Trophoblast cell (in vitro differentiated cells and primary cell): Measurements from ENCODE around the gene HMSD.

Experiments
- DNase-seq, 2 donors: peaks; one replicate each; pipeline ENCODE4 v3.0.0-alpha.2; 2016
- H2AFZ ChIP-seq: 2 replicates; pipeline ENCODE4 v1.6.1; 2013; ENCODE audit warnings: low read length, moderate library complexity, mild to moderate bottlenecking; ENCODE audit not compliant: insufficient read depth, poor library complexity
- H2AK5ac ChIP-seq: 2 replicates; pipeline ENCODE4 v1.6.1; 2013; ENCODE audit warnings: mild to moderate bottlenecking, low read length
- H2BK120ac ChIP-seq: 2 replicates; pipeline ENCODE4 v1.6.1; 2013; ENCODE audit warnings: low read length, mild to moderate bottlenecking, moderate library complexity; ENCODE audit not compliant: insufficient read depth, poor library complexity
- H2BK12ac ChIP-seq: 2 replicates; pipeline ENCODE4 v1.6.1; 2013; ENCODE audit warnings: mild to moderate bottlenecking, low read length, moderate library complexity
- H2BK5ac ChIP-seq: 2 replicates; pipeline ENCODE4 v1.6.1; 2013; ENCODE audit warnings: low read length, low read depth, moderate library complexity, mild to moderate bottlenecking; ENCODE audit not compliant: poor library complexity
- H3K14ac ChIP-seq: 2 replicates; pipeline ENCODE4 v1.6.1; 2013; ENCODE audit warnings: mild to moderate bottlenecking, low read length
- H3K18ac ChIP-seq: 2 replicates; pipeline ENCODE4 v1.6.1; 2013; ENCODE audit warnings: mild to moderate bottlenecking, low read length
- H3K23ac ChIP-seq: 2 replicates; pipeline ENCODE4 v1.6.1; 2013; ENCODE audit warnings: low read length
- H3K27ac ChIP-seq: 2 replicates; pipeline ENCODE4 v1.5.1; 2013; ENCODE audit warnings: low read depth, mild to moderate bottlenecking, inconsistent platforms, low read length, moderate library complexity
- H3K27me3 ChIP-seq: 2 replicates; pipeline ENCODE4 v1.6.1; 2013; ENCODE audit warnings: inconsistent platforms, mild to moderate bottlenecking, low read length, moderate library complexity; ENCODE audit not compliant: insufficient read depth
- H3K36me3 ChIP-seq, 2 experiments: 1 replicate in 1 of 2; 2 replicates in 1 of 2; pipeline ENCODE4 v1.6.1; 2013; ENCODE audit warnings: low read length in 2 of 2, mild to moderate bottlenecking in 2 of 2, moderate library complexity in 1 of 2; ENCODE audit not compliant: insufficient read depth in 2 of 2, control insufficient read depth in 1 of 2
- H3K4ac ChIP-seq: 2 replicates; pipeline ENCODE4 v1.6.1; 2013; ENCODE audit warnings: low read depth, mild to moderate bottlenecking, low read length, moderate library complexity
- H3K4me1 ChIP-seq, 2 experiments: 1 replicate in 1 of 2; 2 replicates in 1 of 2; pipeline ENCODE4 v1.6.1; 2013; ENCODE audit warnings: low read length in 2 of 2, mild to moderate bottlenecking in 2 of 2, moderate library complexity in 1 of 2; ENCODE audit not compliant: insufficient read depth in 2 of 2, control insufficient read depth in 1 of 2
- H3K4me2 ChIP-seq: 2 replicates; pipeline ENCODE4 v1.6.1; 2013; ENCODE audit warnings: inconsistent platforms, mild to moderate bottlenecking, low read length, moderate library complexity
- H3K4me3 ChIP-seq: 2 replicates; pipeline ENCODE4 v1.5.1; 2013; ENCODE audit warnings: mild to moderate bottlenecking, low read depth, low read length, inconsistent platforms
- H3K79me1 ChIP-seq: one replicate; pipeline ENCODE4 v1.6.1; 2013; ENCODE audit warnings: low read length
- H3K79me2 ChIP-seq: 2 replicates; pipeline ENCODE4 v1.6.1; 2013; ENCODE audit warnings: low read length, mild to moderate bottlenecking; ENCODE audit not compliant: control insufficient read depth, insufficient read depth, poor library complexity
- H3K9ac ChIP-seq: 2 replicates; pipeline ENCODE4 v1.6.1; 2013; ENCODE audit warnings: mild to moderate bottlenecking, low read length
- H3K9me3 ChIP-seq: 2 replicates; pipeline ENCODE4 v1.6.1; 2013; ENCODE audit warnings: low read depth, mild to moderate bottlenecking, control low read depth, inconsistent platforms, low read length; ENCODE audit not compliant: insufficient read depth
- H4K12ac ChIP-seq: 2 replicates; pipeline ENCODE4 v1.6.1; 2013; ENCODE audit warnings: low read depth, mild to moderate bottlenecking, low read length, moderate library complexity
- H4K8ac ChIP-seq: 2 replicates; pipeline ENCODE4 v1.6.1; 2013; ENCODE audit warnings: low read depth, mild to moderate bottlenecking, low read length, moderate library complexity
- H4K91ac ChIP-seq: one replicate; pipeline ENCODE4 v1.6.1; 2013; ENCODE audit warnings: low read depth, mild to moderate bottlenecking, low read length, moderate library complexity
- WGBS: extraction: QIAGEN DNeasy Blood & Tissue Kit; methylation state at CpG from one replicate; pipeline ENCODE4 v1.1.7; 2013; ENCODE audit warnings: missing lambda C conversion rate; ENCODE audit not compliant: insufficient read length, insufficient coverage; ENCODE audit errors: extremely low coverage; 5-methylcytosine and 5-hydroxymethylcytosine counted together

HMSD gene

GRCh38 chr18:63997606-63998005 lies 48.5 kb downstream of the HMSD start:
- H2AFZ ChIP-seq = no peak overlapping the region
- no peak overlapping the region for H2AK5ac ChIP-seq
- no peak overlapping the region for H4K91ac ChIP-seq
- H3K79me2 ChIP-seq = no peaks in the 10 kb centered on the region
- no peak overlapping the region for H2BK120ac ChIP-seq
- H2BK5ac ChIP-seq = no peak overlapping the region
- H3K4ac ChIP-seq = no peak overlapping the region
- H4K12ac ChIP-seq = no peak overlapping the region
- no peak overlapping the region for H4K8ac ChIP-seq
- H3K79me1 ChIP-seq = no peaks in the 10 kb centered on the region
- peaks cover 5% of the 10 kb centered on the region for H3K9me3 ChIP-seq
- no peak overlapping the region for H3K4me3 ChIP-seq
- DNase-seq = no peak
- no peaks in the 10 kb centered on the region for H3K27me3 ChIP-seq
- no peak overlapping the region for H3K27ac ChIP-seq
- no peak overlapping the region for H2BK12ac ChIP-seq
- WGBS = no CpG with 5 or more reads among the region's 2 CpGs
- no peaks in the 10 kb centered on the region for H3K36me3 ChIP-seq
- no peak overlapping the region for H3K4me2 ChIP-seq
- no peak overlapping the region for H3K18ac ChIP-seq
- no peak overlapping the region for H3K23ac ChIP-seq
- peaks cover 0 to 3% of the 10 kb centered on the region in 2 experiments for H3K4me1 ChIP-seq
- H3K14ac ChIP-seq = no peak overlapping the region
- H3K9ac ChIP-seq = no peak overlapping the region

GRCh38 chr18:63999871-64000270 lies 50.8 kb downstream of the HMSD start:
- H3K36me3 ChIP-seq = no peaks in the 10 kb centered on the region
- H3K4ac ChIP-seq = no peak overlapping the region
- no peaks in the 10 kb centered on the region for H3K79me2 ChIP-seq
- no peak overlapping the region for H4K8ac ChIP-seq
- no CpG with 5 or more reads among the region's 2 CpGs for WGBS
- no peak overlapping the region for H2BK120ac ChIP-seq
- H3K14ac ChIP-seq = no peak overlapping the region
- H4K12ac ChIP-seq = no peak overlapping the region
- H3K9me3 ChIP-seq = peaks cover 5% of the 10 kb centered on the region
- no peak overlapping the region for H3K4me3 ChIP-seq
- H2BK5ac ChIP-seq = no peak overlapping the region
- no peak overlapping the region for H3K18ac ChIP-seq
- no peak for DNase-seq
- no peak overlapping the region for H3K9ac ChIP-seq
- H3K27me3 ChIP-seq = no peaks in the 10 kb centered on the region
- no peak overlapping the region for H3K23ac ChIP-seq
- no peak overlapping the region for H2BK12ac ChIP-seq
- no peak overlapping the region for H2AFZ ChIP-seq
- H3K79me1 ChIP-seq = no peaks in the 10 kb centered on the region
- no peaks in the 10 kb centered on the region for H3K4me1 ChIP-seq
- no peak overlapping the region for H2AK5ac ChIP-seq
- H4K91ac ChIP-seq = no peak overlapping the region
- H3K4me2 ChIP-seq = no peak overlapping the region
- no peak overlapping the region for H3K27ac ChIP-seq

- no peak overlapping the region for H2AK5ac ChIP-seq
- H3K36me3 ChIP-seq = no peaks in the 10 kb centered on the region
- H4K8ac ChIP-seq = no peak overlapping the region
- H3K27ac ChIP-seq = no peak overlapping the region
- H2BK12ac ChIP-seq = no peak overlapping the region
- H4K91ac ChIP-seq = no peak overlapping the region
- H2BK5ac ChIP-seq = no peak overlapping the region
- no peak overlapping the region for H3K18ac ChIP-seq
- H3K4ac ChIP-seq = no peak overlapping the region
- H3K4me1 ChIP-seq = no peaks in the 10 kb centered on the region
- no peak overlapping the region for H3K14ac ChIP-seq
- H3K27me3 ChIP-seq = no peaks in the 10 kb centered on the region
- WGBS = no CpG with 5 or more reads among the region's 41 CpGs
- H4K12ac ChIP-seq = no peak overlapping the region
- no peak overlapping the region for H3K4me2 ChIP-seq
- no peak overlapping the region for H2BK120ac ChIP-seq
- H2AFZ ChIP-seq = no peak overlapping the region
- H3K79me2 ChIP-seq = no peaks in the 10 kb centered on the region
- no peak overlapping the region for H3K9ac ChIP-seq
- H3K9me3 ChIP-seq = no peaks in the 10 kb centered on the region
- no peak for DNase-seq
- H3K4me3 ChIP-seq = no peak overlapping the region
- H3K23ac ChIP-seq = no peak overlapping the region
- no peaks in the 10 kb centered on the region for H3K79me1 ChIP-seq
Measured at GRCh38 chr18:64002581-64002980, 53.5 kb downstream of the HMSD start.

DNA sequence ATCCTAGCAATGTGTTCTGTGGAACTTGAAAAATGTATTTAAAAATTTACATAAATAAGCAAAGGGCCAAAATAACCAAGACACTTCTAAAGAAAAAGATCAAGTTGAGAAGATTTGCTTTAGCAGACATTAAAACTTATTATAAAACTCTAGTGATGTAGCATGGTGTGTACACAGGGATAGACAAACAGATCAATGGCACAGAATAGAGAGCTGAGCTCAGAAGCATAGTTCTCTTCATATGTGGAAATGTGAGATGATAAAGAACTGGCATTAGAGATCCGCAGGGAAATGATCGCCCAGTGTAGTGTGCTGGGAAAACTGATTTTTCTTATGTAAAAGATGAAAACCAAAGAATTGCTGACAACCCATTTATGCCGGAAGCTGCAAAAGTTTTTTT lies 60.2 kb downstream of the HMSD start:
- no peak overlapping the region for H2BK12ac ChIP-seq
- H4K12ac ChIP-seq = no peak overlapping the region
- no peak for DNase-seq
- H4K91ac ChIP-seq = no peak overlapping the region
- no peak overlapping the region for H2BK120ac ChIP-seq
- no peak overlapping the region for H3K4ac ChIP-seq
- H3K36me3 ChIP-seq = no peaks in the 10 kb centered on the region
- H3K79me2 ChIP-seq = no peaks in the 10 kb centered on the region
- no CpG with 5 or more reads among the region's 3 CpGs for WGBS
- H2AFZ ChIP-seq = no peak overlapping the region
- H2AK5ac ChIP-seq = no peak overlapping the region
- no peak overlapping the region for H3K4me3 ChIP-seq
- H3K9ac ChIP-seq = no peak overlapping the region
- H2BK5ac ChIP-seq = no peak overlapping the region
- no peaks in the 10 kb centered on the region for H3K79me1 ChIP-seq
- H3K14ac ChIP-seq = no peak overlapping the region
- no peak overlapping the region for H4K8ac ChIP-seq
- no peaks in the 10 kb centered on the region for H3K4me1 ChIP-seq
- H3K27ac ChIP-seq = no peak overlapping the region
- no peak overlapping the region for H3K18ac ChIP-seq
- no peak overlapping the region for H3K4me2 ChIP-seq
- H3K23ac ChIP-seq = no peak overlapping the region
- H3K9me3 ChIP-seq = no peaks in the 10 kb centered on the region
- no peaks in the 10 kb centered on the region for H3K27me3 ChIP-seq
